Thoracic aorta (tissue), 2 donors: ENCODE data around the gene KCNK1. TPM values are rescaled to one million over a fixed set of nuclear protein-coding genes. Genes with fewer than 3 reads are reported as not detected.

Experiments used
- ATAC-seq: fragments of 150-250 bp; one replicate; pipeline ENCODE4 v1.8.0; 2017; ENCODE audit warnings: low read depth; ENCODE audit not compliant: insufficient number of reproducible peaks, low FRiP score
- DNase-seq: peaks from one replicate; pipeline ENCODE4 v3.0.0-alpha.2; 2020; ENCODE audit warnings: low spot score
- H3K27ac ChIP-seq, 2 donors: fragments of 200-600 bp; sonication (generic); 1 replicate in 1 of 2; 2 replicates in 1 of 2; pipeline ENCODE4 v1.5.1; 2016; ENCODE audit warnings: mild to moderate bottlenecking in 2 of 2, moderate library complexity in 2 of 2
- H3K27me3 ChIP-seq: fragments of 200-600 bp; sonication (generic); replicated peaks from 2 replicates; pipeline ENCODE4 v1.6.0; 2016; ENCODE audit warnings: mild to moderate bottlenecking; ENCODE audit not compliant: insufficient read depth
- H3K36me3 ChIP-seq: fragments of 200-600 bp; sonication (generic); one replicate; pipeline ENCODE4 v1.5.1; 2016
- H3K4me1 ChIP-seq, 2 donors: fragments of 200-600 bp; sonication (generic); 1 replicate in 1 of 2; 2 replicates in 1 of 2; pipeline versions ENCODE4 v1.5.1 to v1.6.0; 2016; ENCODE audit warnings: low read depth in 2 of 2, mild to moderate bottlenecking in 1 of 2; ENCODE audit not compliant: control insufficient read depth in 1 of 2
- H3K4me3 ChIP-seq: fragments of 200-600 bp; sonication (generic); 2 replicates; pipeline ENCODE4 v1.5.1; 2016; ENCODE audit warnings: mild to moderate bottlenecking
- H3K9me3 ChIP-seq: fragments of 200-600 bp; sonication (generic); 2 replicates; pipeline ENCODE4 v1.5.1; 2016
- total RNA-seq, 2 donors: library from RNA; depleted of rRNA; stranded (reverse); fragments of >200 nt; gene quantifications; one replicate each; pipeline versions ENCODE4 v1.1.0 to v1.2.3, GENCODE V29; 2016
- TF ChIP-seq, protein P1 (sequence below): fragments of 200-600 bp; sonication (generic); IDR thresholded peaks from one replicate; pipeline ENCODE4 v1.5.1; 2019; ENCODE audit warnings: antibody characterized with exemption

KCNK1 gene
- total RNA-seq, 2 donors from 2014 or later: 6.2 to 8.5 TPM

DNA sequence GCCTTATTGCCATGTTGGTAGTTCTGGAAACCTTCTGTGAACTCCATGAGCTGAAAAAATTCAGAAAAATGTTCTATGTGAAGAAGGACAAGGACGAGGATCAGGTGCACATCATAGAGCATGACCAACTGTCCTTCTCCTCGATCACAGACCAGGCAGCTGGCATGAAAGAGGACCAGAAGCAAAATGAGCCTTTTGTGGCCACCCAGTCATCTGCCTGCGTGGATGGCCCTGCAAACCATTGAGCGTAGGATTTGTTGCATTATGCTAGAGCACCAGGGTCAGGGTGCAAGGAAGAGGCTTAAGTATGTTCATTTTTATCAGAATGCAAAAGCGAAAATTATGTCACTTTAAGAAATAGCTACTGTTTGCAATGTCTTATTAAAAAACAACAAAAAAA is 57.4 kb downstream of the KCNK1 start:
- TF ChIP-seq, protein P1, sequence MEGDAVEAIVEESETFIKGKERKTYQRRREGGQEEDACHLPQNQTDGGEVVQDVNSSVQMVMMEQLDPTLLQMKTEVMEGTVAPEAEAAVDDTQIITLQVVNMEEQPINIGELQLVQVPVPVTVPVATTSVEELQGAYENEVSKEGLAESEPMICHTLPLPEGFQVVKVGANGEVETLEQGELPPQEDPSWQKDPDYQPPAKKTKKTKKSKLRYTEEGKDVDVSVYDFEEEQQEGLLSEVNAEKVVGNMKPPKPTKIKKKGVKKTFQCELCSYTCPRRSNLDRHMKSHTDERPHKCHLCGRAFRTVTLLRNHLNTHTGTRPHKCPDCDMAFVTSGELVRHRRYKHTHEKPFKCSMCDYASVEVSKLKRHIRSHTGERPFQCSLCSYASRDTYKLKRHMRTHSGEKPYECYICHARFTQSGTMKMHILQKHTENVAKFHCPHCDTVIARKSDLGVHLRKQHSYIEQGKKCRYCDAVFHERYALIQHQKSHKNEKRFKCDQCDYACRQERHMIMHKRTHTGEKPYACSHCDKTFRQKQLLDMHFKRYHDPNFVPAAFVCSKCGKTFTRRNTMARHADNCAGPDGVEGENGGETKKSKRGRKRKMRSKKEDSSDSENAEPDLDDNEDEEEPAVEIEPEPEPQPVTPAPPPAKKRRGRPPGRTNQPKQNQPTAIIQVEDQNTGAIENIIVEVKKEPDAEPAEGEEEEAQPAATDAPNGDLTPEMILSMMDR: no peak
- no peaks in the 10 kb centered on the region for H3K9me3 ChIP-seq
- no peak for ATAC-seq
- no peak for DNase-seq
- H3K4me3 ChIP-seq: no peak overlapping the region
- peaks cover 0 to 5% of the 10 kb centered on the region in 2 donors for H3K4me1 ChIP-seq
- no peaks in the 10 kb centered on the region for H3K27me3 ChIP-seq
- H3K36me3 ChIP-seq: no peaks in the 10 kb centered on the region
- H3K27ac ChIP-seq: no peak overlapping the region

DNA sequence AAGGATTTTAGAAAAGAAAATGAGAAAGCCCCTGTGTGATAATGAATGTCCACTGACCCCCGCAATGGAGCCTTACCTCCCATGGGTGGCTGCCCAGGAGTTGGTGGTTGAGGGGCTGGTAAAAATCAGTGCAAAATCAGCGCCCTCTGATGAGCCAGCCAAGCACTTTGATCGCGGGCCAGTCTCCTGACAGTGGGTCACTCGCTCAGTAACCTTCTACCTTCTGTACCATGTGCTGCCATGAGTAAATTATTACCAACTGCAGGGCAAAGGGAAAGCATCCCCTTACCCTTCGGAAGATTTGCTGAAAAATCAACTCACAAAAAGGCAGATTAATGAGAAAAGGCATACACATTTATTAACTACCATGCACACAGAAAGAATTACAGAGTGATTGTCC is 58.8 kb downstream of the KCNK1 start:
- no peaks in the 10 kb centered on the region for H3K36me3 ChIP-seq
- no peak for DNase-seq
- no peaks in the 10 kb centered on the region for H3K9me3 ChIP-seq
- peaks cover 0 to 5% of the 10 kb centered on the region in 2 donors for H3K4me1 ChIP-seq
- H3K4me3 ChIP-seq: no peak overlapping the region
- no peaks in the 10 kb centered on the region for H3K27me3 ChIP-seq
- no peak overlapping the region for H3K27ac ChIP-seq
- no peak for ATAC-seq
- TF ChIP-seq, protein P1: no peak

DNA sequence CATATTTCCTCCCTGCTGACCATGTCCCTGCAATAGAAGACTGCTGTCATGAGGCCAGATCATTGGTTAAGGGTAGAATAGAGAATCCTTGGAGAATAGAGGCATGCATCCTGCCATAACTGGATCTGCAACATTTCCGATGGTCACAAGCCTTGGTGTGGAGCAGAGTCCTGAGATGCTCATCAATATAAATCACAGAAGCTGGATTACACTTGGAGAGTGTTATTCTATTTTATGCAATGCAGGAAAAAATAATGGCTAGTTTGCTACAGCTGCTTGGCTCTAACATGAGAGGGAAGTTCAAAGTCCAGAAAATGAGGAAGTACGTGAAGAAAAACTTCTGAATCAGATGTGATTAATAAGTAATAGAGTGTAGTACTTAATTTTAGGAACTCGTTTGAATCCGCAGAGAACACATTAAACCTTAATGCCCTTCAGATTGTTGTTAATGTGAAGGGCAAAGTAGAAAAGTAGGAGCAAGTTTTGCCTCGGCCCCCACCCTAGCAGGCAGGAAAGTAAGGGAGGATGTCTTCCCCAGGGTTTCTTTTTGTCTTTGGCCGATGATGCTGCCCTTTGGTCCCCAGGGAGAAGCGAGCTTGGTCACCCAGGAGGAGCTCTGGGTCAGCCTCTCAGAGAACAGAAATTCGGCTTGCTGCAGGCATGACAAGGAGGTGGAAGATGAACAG is 59.5 kb downstream of the KCNK1 start:
- ATAC-seq (no peak), DNase-seq (no peak)
- Histone ChIP-seq H3K4me3 (no peak overlapping the region), H3K36me3 (no peaks in the 10 kb centered on the region), H3K27ac (no peak overlapping the region), H3K9me3 (no peaks in the 10 kb centered on the region), H3K4me1 (peaks cover 0 to under 1% of the 10 kb centered on the region in 2 donors), H3K27me3 (no peaks in the 10 kb centered on the region)
- TF ChIP-seq, protein P1: no peak

DNA sequence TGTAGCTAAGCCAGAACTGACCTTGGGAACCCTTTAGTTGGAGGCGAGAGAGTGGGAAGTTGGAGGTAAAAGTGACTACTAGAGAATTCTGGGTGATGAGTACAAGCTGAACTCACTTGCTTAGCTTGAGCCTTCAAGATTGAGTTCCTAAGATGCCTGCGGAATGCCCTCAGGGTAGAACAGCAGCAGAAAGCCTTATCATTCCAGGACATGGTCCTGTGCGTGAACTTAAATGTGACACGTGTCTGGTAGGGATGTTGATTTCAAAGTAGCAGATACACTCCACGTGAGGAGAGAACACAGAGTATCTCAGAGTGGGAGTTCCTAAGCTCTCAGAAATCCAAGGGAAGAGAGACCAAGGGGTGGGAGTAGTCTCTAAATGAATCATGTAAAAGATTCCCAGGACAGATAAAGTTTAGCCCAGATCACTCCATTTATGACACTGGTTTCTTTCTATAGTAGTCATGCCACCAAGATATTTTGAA is 60.1 kb downstream of the KCNK1 start:
- Histone ChIP-seq H3K4me1 (no peaks in the 10 kb centered on the region), H3K4me3 (no peak overlapping the region), H3K27me3 (no peaks in the 10 kb centered on the region), H3K9me3 (no peaks in the 10 kb centered on the region), H3K27ac (no peak overlapping the region), H3K36me3 (no peaks in the 10 kb centered on the region)
- DNase-seq (no peak), ATAC-seq (no peak)
- TF ChIP-seq, protein P1: no peak

DNA sequence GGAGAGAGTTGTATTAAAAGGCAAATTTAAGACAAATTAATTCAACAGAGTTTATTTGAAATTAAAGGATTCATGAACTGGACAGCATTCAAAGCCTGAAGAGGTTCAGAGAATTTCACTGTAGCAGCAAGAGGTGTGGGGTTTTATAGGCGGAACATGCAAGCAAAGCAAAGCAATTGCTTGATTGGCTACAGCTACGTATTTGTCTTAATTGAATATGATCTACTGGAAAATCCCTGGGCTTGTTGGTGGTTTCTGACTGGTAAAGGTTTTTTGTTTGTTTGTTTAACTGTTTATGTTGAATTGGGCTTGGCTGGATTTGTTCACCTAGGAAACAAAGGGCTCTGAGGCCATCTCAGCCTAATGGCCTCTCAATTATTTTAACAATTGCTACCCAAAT is 61.5 kb downstream of the KCNK1 start:
- TF ChIP-seq, protein P1: no peak
- no peak for DNase-seq
- H3K9me3 ChIP-seq: no peaks in the 10 kb centered on the region
- H3K4me1 ChIP-seq: no peaks in the 10 kb centered on the region
- no peak overlapping the region for H3K27ac ChIP-seq
- no peaks in the 10 kb centered on the region for H3K27me3 ChIP-seq
- no peak overlapping the region for H3K4me3 ChIP-seq
- no peaks in the 10 kb centered on the region for H3K36me3 ChIP-seq
- ATAC-seq: no peak
